Uterus (tissue), 2 donors: ENCODE results near the gene CEBPE.

ENCODE experiments used
- POLR2A ChIP-seq, 2 donors: fragments of 450-650 bp; IDR thresholded peaks; one replicate each; pipeline ENCODE4 v1.6.1; 2016; ENCODE audit warnings: antibody characterized with exemption in 2 of 2, mild to moderate bottlenecking in 1 of 2, moderate library complexity in 1 of 2
- TF ChIP-seq, protein P1 (sequence below), 4 experiments: fragments of 200-600 bp in 2 of 4; fragments of 450-650 bp in 2 of 4; sonication (generic) in 2 of 4; IDR thresholded peaks; one replicate each; pipeline ENCODE4 v1.5.1; 2016 to 2019; ENCODE audit warnings: antibody characterized with exemption in 4 of 4, mild to moderate bottlenecking in 2 of 4, moderate library complexity in 1 of 4

DNA sequence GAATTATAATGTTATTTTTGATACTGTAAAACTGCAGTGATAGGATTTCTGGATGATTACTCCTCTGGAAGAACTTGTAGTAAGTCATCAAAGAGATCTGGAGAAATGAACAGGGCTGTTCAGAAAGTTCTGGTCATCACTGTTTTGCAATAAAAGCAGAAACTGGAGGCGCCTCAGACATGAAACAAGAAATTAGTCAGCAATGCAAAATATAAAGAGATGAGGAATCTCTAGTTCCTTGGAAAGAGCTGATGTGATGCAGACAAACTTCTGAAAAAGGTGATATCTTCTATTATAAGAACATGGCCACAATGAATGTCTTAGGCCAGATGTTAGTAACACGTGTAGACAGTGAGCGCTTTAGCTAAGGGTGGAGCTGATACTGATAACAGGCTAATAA, 33.6 kb downstream of the CEBPE start:
- TF ChIP-seq, protein P1, sequence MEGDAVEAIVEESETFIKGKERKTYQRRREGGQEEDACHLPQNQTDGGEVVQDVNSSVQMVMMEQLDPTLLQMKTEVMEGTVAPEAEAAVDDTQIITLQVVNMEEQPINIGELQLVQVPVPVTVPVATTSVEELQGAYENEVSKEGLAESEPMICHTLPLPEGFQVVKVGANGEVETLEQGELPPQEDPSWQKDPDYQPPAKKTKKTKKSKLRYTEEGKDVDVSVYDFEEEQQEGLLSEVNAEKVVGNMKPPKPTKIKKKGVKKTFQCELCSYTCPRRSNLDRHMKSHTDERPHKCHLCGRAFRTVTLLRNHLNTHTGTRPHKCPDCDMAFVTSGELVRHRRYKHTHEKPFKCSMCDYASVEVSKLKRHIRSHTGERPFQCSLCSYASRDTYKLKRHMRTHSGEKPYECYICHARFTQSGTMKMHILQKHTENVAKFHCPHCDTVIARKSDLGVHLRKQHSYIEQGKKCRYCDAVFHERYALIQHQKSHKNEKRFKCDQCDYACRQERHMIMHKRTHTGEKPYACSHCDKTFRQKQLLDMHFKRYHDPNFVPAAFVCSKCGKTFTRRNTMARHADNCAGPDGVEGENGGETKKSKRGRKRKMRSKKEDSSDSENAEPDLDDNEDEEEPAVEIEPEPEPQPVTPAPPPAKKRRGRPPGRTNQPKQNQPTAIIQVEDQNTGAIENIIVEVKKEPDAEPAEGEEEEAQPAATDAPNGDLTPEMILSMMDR (IDR thresholded peaks at IDR 0.05), result no peak
- no peak for TF ChIP-seq POLR2A (IDR thresholded peaks at IDR 0.05)
